Ovary (tissue), 9 donors: ENCODE results near the gene ALKAL2. TPM values are rescaled to one million over a fixed set of nuclear protein-coding genes. Genes with fewer than 3 reads are reported as not detected.

Experiments used
- DNase-seq, 5 donors: peaks; one replicate each; pipeline ENCODE4 v3.0.0-alpha.2; 2019 to 2020
- H3K27ac ChIP-seq, 2 donors: fragments of 200-600 bp; one replicate each; pipeline versions ENCODE4 v1.5.1 to v1.8.0; 2019 to 2022
- H3K27me3 ChIP-seq: fragments of 200-600 bp; one replicate; pipeline ENCODE4 v1.8.0; 2022
- H3K36me3 ChIP-seq: fragments of 200-600 bp; sonication (generic); one replicate; pipeline ENCODE4 v1.5.1; 2019
- H3K4me1 ChIP-seq: one replicate; pipeline ENCODE4 v1.8.1; 2013; ENCODE audit warnings: mild to moderate bottlenecking, moderate library complexity; ENCODE audit not compliant: insufficient read depth
- H3K4me3 ChIP-seq: fragments of 200-600 bp; sonication (generic); one replicate; pipeline ENCODE4 v1.5.1; 2017
- H3K9me3 ChIP-seq, 2 donors: fragments of 200-600 bp in 1 of 2; sonication (generic) in 1 of 2; one replicate each; pipeline versions ENCODE4 v1.5.1 to v1.8.1; 2013 to 2019; ENCODE audit warnings: mild to moderate bottlenecking in 1 of 2, moderate library complexity in 1 of 2
- CTCF ChIP-seq, 3 donors: fragments of 450-650 bp in 2 of 3; fragments of 200-600 bp in 1 of 3; IDR thresholded peaks; one replicate each; pipeline versions ENCODE4 v1.5.1 to v1.8.0; 2016 to 2022; ENCODE audit warnings: antibody characterized with exemption in 3 of 3, mild to moderate bottlenecking in 1 of 3
- EP300 ChIP-seq: sonication (generic); formaldehyde crosslinking; IDR thresholded peaks from one replicate; pipeline ENCODE4 v1.6.1; 2017; ENCODE audit warnings: antibody characterized with exemption
- POLR2A ChIP-seq: fragments of 450-650 bp; IDR thresholded peaks from one replicate; pipeline ENCODE4 v1.6.1; 2017; ENCODE audit warnings: antibody characterized with exemption, mild to moderate bottlenecking, moderate library complexity
- WGBS, 3 donors: extraction: QIAGEN DNeasy Blood & Tissue Kit in 1 of 3; methylation state at CpG; one replicate each; pipeline versions ENCODE4 v1.1.5 to v1.1.7; 2013 to 2017; 5-methylcytosine and 5-hydroxymethylcytosine counted together
- intact Hi-C, 4 donors: fragments of 100-400 bp; cut with DNase I; formaldehyde crosslinking; loops; one replicate each; pipeline versions ENCODE4 v1.11.0 to v1.15.1; 2022 to 2023
- polyA plus RNA-seq, 2 donors: library from polyadenylated mRNA; stranded (reverse); fragments of 200-250 nt in 1 of 2; fragments of 350-450 nt in 1 of 2; fragmentation: Illumina TruSeq in 1 of 2; extraction: RNeasy Lipid Tissue Mini Kit (QIAGEN cat#74804) in 1 of 2; gene quantifications; one replicate each; pipeline ENCODE4 v1.2.3, GENCODE V29; 2013 to 2014
- total RNA-seq, 7 donors: library from RNA; depleted of rRNA in 2 of 7; stranded (reverse); fragments of >200 nt in 2 of 7; fragmentation: NEBNext Ultra II Directional in 3 of 7; extraction: Animal tissue kit (Norgen Biotek cat#: 25700) in 3 of 7; gene quantifications; one replicate each; pipeline versions ENCODE4 v1.1.0 to v1.2.4, GENCODE V29; 2016 to 2023
- donor health status: DM: no; HTN: no; CAD: no; lungs with moderate emphysema.
- donor health status: DM: no; HTN: no; CAD: no.
- donor health status: Bipolar disorder and iron deficiency.
- donor health status: DM: yes; HTN: yes; CAD: no.
- donor health status: DM: no; HTN: no; CAD: no.
- donor health status: DM: yes; HTN: yes; CAD: no.

Gene ALKAL2
- total and polyA plus RNA-seq, 9 donors: 9.6 to 259 (median 57.1) TPM

- intact Hi-C loops: no loop called here
- no peak overlapping the region for H3K27ac ChIP-seq
- H3K4me1 ChIP-seq: no peaks in the 10 kb centered on the region
- 74 to 81% (median 76%) methylated on average over 14 of the region's 14 CpGs for WGBS, 3 donors
- no peak overlapping the region for H3K4me3 ChIP-seq
- no peaks in the 10 kb centered on the region for H3K9me3 ChIP-seq
- H3K36me3 ChIP-seq: no peaks in the 10 kb centered on the region
- TF ChIP-seq CTCF (IDR thresholded peaks at IDR 0.05): no peak
- no peak for TF ChIP-seq EP300
- H3K27me3 ChIP-seq: no peaks in the 10 kb centered on the region
- DNase-seq: no peak
These were observed 26.1 kb upstream of the ALKAL2 start for GRCh38 chr2:313991-314390.

- WGBS, 3 donors: 74 to 81% (median 78%) methylated on average over 5 of the region's 5 CpGs
These were observed 23.1 kb upstream of the ALKAL2 start for GRCh38 chr2:310994-311393.

GRCh38 chr2:309954-310510, 22.1 kb upstream of the ALKAL2 start:
- Histone ChIP-seq H3K4me3 (no peak overlapping the region), H3K4me1 (no peaks in the 10 kb centered on the region), H3K27me3 (no peaks in the 10 kb centered on the region), H3K36me3 (no peaks in the 10 kb centered on the region), H3K9me3 (no peaks in the 10 kb centered on the region), H3K27ac (no peak overlapping the region)
- 72 to 76% (median 75%) methylated on average over 10 of the region's 10 CpGs for WGBS, 3 donors
- no peak for TF ChIP-seq EP300
- no peak for TF ChIP-seq POLR2A
- TF ChIP-seq CTCF (IDR thresholded peaks at IDR 0.05): no peak
- DNase-seq: no peak
- intact Hi-C loops: no loop called here

More at GRCh38 chr2:310994-311393, 23.1 kb upstream of the ALKAL2 start:
- H3K4me1 ChIP-seq: no peaks in the 10 kb centered on the region
- H3K36me3 ChIP-seq: no peaks in the 10 kb centered on the region
- no peaks in the 10 kb centered on the region for H3K9me3 ChIP-seq
- no peak for TF ChIP-seq POLR2A
- TF ChIP-seq CTCF (IDR thresholded peaks at IDR 0.05): no peak
- no peak for TF ChIP-seq EP300
- H3K27ac ChIP-seq: no peak overlapping the region
- no peak for DNase-seq
- no peaks in the 10 kb centered on the region for H3K27me3 ChIP-seq
- intact Hi-C loops: no loop called here
- no peak overlapping the region for H3K4me3 ChIP-seq

- Histone ChIP-seq H3K4me1 (no peaks in the 10 kb centered on the region), H3K9me3 (no peaks in the 10 kb centered on the region), H3K27ac (no peak overlapping the region), H3K36me3 (no peaks in the 10 kb centered on the region), H3K27me3 (no peaks in the 10 kb centered on the region), H3K4me3 (no peak overlapping the region)
- 54 to 58% (median 58%) methylated on average over 13 of the region's 13 CpGs for WGBS, 3 donors
- intact Hi-C loops: no loop called here
- DNase-seq: no peak
- TF ChIP-seq EP300: no peak
- TF ChIP-seq POLR2A: no peak
- TF ChIP-seq CTCF (IDR thresholded peaks at IDR 0.05): no peak
These were observed 21.5 kb upstream of the ALKAL2 start for GRCh38 chr2:309148-309953.
